Skeletal muscle satellite cell (primary cell): ENCODE results near the gene LRBA.

ENCODE experiments used
- H3K27me3 ChIP-seq: 2 replicates; pipeline ENCODE4 v1.7.0; 2013; ENCODE audit warnings: low read length; ENCODE audit not compliant: control insufficient read depth, insufficient read depth
- H3K36me3 ChIP-seq: 2 replicates; pipeline ENCODE4 v1.7.0; 2013; ENCODE audit warnings: mild to moderate bottlenecking, control low read depth, low read length; ENCODE audit not compliant: insufficient read depth
- H3K4me1 ChIP-seq: 2 replicates; pipeline ENCODE4 v1.7.0; 2013; ENCODE audit warnings: low read length; ENCODE audit not compliant: control insufficient read depth, insufficient read depth
- H3K4me2 ChIP-seq: 2 replicates; pipeline ENCODE4 v1.7.0; 2013; ENCODE audit warnings: mild to moderate bottlenecking, low read length
- H3K4me3 ChIP-seq: 2 replicates; pipeline ENCODE4 v1.7.0; 2013; ENCODE audit warnings: low read length
- H3K9ac ChIP-seq: 2 replicates; pipeline ENCODE4 v1.7.0; 2013; ENCODE audit warnings: mild to moderate bottlenecking, low read depth, low read length, moderate library complexity
- H3K9me3 ChIP-seq: replicated peaks from 2 replicates; pipeline ENCODE4 v1.7.0; 2013; ENCODE audit warnings: mild to moderate bottlenecking, control low read depth, low read length

The LRBA gene

DNA sequence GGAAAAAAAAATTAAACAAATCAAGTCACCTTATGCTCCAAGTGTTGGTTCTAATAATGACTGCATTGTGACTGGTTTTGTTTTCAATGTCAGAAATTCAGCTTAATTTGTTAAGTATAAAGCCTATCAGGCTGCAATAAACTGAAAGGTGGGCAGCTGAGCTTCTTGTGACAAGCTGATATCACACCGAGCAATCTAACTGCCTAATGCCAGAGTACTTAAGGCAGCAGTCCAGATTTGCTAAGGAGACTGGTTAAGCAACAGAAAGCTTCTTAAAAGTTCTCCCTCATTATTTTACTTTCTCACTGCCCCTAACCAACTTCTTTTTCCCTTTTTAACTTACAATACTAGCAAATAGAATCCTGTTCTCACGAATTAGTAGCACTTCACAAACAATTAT lies 232.2 kb downstream of the LRBA start:
- peak overlapping the region; percentile 25 for H3K4me2 ChIP-seq
- no peak overlapping the region for H3K4me3 ChIP-seq
- peaks cover 11% of the 10 kb centered on the region for H3K4me1 ChIP-seq
- no peak overlapping the region for H3K9ac ChIP-seq
- no peaks in the 10 kb centered on the region for H3K36me3 ChIP-seq
- H3K27me3 ChIP-seq = no peaks in the 10 kb centered on the region
- no peaks in the 10 kb centered on the region for H3K9me3 ChIP-seq

DNA sequence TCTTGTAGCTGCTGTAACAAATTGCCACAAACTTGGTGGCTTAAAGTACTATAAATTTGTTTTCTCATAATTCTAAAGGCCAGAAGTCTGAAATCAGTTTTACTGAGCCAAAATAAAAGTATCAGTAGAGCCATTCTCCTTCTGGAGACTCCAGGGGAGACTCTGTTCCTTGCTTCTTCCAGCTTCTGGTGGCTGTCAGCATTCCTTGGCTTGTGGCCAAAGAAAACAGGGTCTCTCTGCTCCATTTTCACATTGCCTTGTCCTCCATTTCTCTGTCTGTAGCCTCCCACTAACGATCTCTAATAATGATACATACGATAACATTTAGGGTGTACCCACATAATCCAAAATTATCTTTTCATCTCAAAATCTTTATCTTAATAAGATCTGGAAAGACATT lies 232.8 kb downstream of the LRBA start:
- H3K9me3 ChIP-seq = no peaks in the 10 kb centered on the region
- no peaks in the 10 kb centered on the region for H3K36me3 ChIP-seq
- no peak overlapping the region for H3K9ac ChIP-seq
- H3K4me3 ChIP-seq = no peak overlapping the region
- no peaks in the 10 kb centered on the region for H3K27me3 ChIP-seq
- H3K4me1 ChIP-seq = peaks cover 11% of the 10 kb centered on the region
- peak overlapping the region; percentile 25 for H3K4me2 ChIP-seq

DNA sequence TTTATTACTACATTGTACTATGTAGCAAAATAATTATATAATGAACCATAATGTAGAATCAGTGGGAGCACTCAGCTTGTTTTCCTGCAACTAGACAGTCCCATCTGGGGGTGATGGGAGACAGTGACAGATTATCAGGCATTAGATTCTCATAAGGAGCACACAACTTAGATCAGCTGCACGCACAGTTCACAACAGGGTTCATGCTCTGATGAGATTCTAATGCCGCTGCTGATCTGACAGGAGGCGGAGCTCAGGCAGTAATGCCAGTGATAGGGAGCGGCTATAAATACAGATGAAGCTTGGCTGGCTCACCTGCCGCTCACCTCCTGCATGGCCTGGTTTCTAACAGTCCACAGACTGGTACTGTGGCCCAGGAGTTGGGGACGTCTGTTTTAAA lies 233.9 kb downstream of the LRBA start:
- no peaks in the 10 kb centered on the region for H3K27me3 ChIP-seq
- H3K4me1 ChIP-seq = peaks cover 11% of the 10 kb centered on the region
- no peak overlapping the region for H3K4me2 ChIP-seq
- no peak overlapping the region for H3K4me3 ChIP-seq
- H3K9ac ChIP-seq = no peak overlapping the region
- H3K36me3 ChIP-seq = no peaks in the 10 kb centered on the region
- H3K9me3 ChIP-seq = no peaks in the 10 kb centered on the region

DNA sequence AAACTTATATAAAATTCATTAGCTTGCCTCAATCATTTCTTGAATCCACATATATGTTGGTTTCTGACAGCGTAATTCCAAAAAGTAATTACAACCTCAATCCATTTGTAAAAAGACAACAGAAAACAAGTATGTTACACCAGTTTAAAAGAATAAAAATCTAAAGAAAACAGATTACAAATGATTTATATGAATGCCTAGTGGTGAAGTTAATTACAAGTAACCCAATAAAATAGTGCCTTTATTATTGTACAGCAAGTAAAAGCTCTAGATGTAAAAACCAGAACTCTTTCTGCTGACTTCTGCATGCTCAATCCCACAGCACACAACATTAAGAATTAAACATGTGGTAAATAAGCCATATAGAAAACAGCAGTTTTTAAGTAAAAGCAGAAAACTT lies 235.4 kb downstream of the LRBA start:
- Histone ChIP-seq H3K4me1 (peaks cover 11% of the 10 kb centered on the region), H3K4me3 (no peak overlapping the region), H3K9ac (no peak overlapping the region), H3K9me3 (no peaks in the 10 kb centered on the region), H3K4me2 (no peak overlapping the region), H3K36me3 (no peaks in the 10 kb centered on the region), H3K27me3 (no peaks in the 10 kb centered on the region)

DNA sequence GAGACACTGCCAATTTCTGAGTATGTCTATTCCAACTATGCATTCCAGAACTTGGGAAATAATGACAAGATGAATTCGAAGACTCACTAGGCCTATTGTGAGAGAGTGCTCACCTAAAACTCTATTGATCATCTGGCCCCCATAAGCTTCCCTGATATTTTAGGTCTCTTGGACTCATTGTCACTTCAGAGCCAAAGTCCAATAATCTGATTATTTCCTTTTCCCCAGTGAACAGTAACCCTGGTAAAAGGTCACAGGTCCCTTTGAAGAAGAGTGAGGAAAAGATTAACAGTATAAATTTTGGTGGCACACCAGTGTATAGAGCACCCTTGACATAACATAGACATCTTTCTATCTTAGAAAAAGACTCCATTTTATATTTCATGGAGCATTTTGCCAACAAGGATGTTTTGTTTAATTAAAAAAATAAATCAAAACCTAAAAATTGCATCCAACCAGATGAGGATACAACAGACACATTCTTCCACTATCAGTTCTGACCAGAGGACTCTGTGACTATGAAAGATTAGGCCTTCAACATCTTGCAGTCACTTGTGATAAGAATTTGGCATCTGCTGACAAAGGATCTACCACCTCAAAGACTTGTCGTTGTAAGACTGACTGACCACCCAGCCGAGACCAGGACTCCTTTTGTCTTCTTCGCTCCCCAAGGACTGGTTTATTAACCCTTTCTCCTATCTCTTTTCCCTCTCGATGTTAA lies 241.2 kb downstream of the LRBA start:
- Histone ChIP-seq H3K9me3 (no peaks in the 10 kb centered on the region), H3K4me2 (no peak overlapping the region), H3K9ac (no peak overlapping the region), H3K4me3 (no peak overlapping the region), H3K27me3 (no peaks in the 10 kb centered on the region), H3K4me1 (peaks cover 12% of the 10 kb centered on the region), H3K36me3 (no peaks in the 10 kb centered on the region)

DNA sequence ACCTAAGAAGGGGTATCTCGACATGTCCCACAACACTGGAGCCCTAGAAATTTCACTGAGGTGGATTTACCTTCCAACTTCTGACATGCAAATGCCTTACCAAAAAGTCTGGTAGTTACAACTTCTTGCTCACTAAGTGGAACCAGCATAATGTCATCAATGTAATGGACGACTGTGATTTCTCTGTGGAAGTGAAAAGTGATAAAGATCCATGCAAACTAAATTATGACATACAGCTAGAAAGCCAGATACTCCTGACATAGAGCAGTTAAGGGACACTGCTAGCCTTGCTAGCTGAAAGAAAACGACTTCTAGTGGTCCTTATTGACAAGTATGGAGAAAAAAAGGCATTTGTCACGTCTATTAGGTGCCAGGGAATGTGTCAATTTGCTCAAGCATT lies 242.1 kb downstream of the LRBA start:
- Histone ChIP-seq H3K9ac (no peak overlapping the region), H3K4me3 (no peak overlapping the region), H3K4me1 (peaks cover 15% of the 10 kb centered on the region), H3K9me3 (no peaks in the 10 kb centered on the region), H3K36me3 (no peaks in the 10 kb centered on the region), H3K27me3 (no peaks in the 10 kb centered on the region), H3K4me2 (no peak overlapping the region)

DNA sequence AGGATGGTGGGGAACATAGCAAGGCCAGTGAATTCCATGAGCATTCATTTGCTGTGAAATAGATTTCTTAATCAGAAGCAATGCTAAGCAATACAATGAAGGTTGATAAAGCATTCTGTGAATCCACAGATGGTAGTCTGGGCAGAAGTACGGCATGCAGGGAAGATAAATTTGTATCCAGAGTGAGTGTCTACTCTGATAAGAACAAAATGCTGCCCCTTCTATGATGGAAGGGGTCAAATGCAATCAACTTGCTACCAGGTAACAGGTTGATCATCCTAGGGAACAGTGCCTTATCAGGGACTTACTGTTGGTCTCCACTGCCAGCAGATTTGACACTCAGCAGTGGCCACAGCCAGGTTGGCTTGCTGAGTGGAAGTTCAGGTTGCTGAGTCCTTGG lies 243.7 kb downstream of the LRBA start:
- Histone ChIP-seq H3K9me3 (no peaks in the 10 kb centered on the region), H3K4me3 (no peak overlapping the region)

DNA sequence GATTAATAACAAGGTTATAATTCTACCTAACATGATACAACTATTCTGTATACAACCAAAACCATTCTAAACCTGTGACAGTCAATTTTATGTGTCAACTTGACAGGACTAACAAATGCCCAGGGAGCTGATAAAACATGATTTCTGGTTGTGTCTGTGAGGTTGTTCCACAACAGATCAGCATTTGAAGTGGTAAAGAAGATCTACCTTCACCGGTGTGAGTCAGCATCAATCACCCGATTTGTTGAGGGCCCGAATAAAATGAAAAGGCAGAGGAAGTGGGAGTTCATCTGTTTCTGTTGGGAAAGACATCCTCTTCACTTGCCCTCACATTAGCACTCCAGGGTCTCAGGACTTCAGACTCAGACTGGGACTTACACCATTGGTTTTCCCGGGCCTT lies 245.2 kb downstream of the LRBA start:
- Histone ChIP-seq H3K4me3 (no peak overlapping the region), H3K9me3 (no peaks in the 10 kb centered on the region), H3K9ac (no peak overlapping the region), H3K27me3 (no peaks in the 10 kb centered on the region), H3K36me3 (no peaks in the 10 kb centered on the region), H3K4me2 (no peak overlapping the region), H3K4me1 (peaks cover 15% of the 10 kb centered on the region)

More for the DNA sequence above, 243.7 kb downstream of the LRBA start:
- H3K4me1 ChIP-seq = peaks cover 15% of the 10 kb centered on the region
- H3K9ac ChIP-seq = no peak overlapping the region
- no peaks in the 10 kb centered on the region for H3K36me3 ChIP-seq
- no peaks in the 10 kb centered on the region for H3K27me3 ChIP-seq
- no peak overlapping the region for H3K4me2 ChIP-seq

DNA sequence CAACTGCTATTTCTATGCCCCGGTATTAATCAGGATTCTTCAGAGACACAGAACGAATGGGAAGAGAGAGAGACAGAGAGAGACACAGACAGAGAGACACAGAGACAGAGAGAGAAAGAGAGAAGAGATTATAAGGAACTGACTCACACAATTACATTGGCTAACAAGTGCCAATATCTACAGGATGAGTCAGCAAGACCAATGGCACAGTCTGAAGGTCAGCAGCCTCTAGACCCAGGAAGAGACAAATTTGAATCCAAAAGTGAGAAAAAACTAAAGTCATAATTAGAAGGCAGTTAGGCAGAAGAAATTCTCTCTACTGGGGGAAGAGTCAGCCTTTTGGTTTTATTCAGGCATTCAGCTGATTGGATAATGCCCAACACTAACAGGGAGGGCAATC lies 245.8 kb downstream of the LRBA start:
- Histone ChIP-seq H3K9ac (no peak overlapping the region), H3K36me3 (no peaks in the 10 kb centered on the region), H3K4me1 (peaks cover 15% of the 10 kb centered on the region), H3K27me3 (no peaks in the 10 kb centered on the region), H3K4me2 (no peak overlapping the region), H3K4me3 (no peak overlapping the region), H3K9me3 (no peaks in the 10 kb centered on the region)

DNA sequence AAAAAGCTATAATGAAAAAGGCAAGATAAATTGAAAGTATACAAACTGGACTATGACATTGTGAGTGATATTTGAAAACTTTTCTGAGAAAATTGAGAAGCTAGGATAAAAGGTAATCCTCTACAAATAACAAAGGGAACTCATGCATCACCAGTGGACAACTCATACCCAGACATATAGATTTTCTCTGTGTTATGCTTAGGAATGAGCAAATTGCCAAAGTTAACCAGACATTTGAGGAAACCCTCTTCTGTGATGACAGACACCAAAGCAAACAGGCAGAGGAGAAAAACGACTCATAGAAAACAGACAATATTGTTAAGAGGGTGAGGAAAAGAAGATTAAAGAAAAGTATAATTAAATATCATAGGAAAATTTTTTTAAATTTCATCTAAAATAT lies 246.6 kb downstream of the LRBA start:
- no peaks in the 10 kb centered on the region for H3K27me3 ChIP-seq
- no peak overlapping the region for H3K4me3 ChIP-seq
- no peak overlapping the region for H3K9ac ChIP-seq
- no peak overlapping the region for H3K4me2 ChIP-seq
- H3K4me1 ChIP-seq = peaks cover 15% of the 10 kb centered on the region
- no peaks in the 10 kb centered on the region for H3K36me3 ChIP-seq
- H3K9me3 ChIP-seq = no peaks in the 10 kb centered on the region

DNA sequence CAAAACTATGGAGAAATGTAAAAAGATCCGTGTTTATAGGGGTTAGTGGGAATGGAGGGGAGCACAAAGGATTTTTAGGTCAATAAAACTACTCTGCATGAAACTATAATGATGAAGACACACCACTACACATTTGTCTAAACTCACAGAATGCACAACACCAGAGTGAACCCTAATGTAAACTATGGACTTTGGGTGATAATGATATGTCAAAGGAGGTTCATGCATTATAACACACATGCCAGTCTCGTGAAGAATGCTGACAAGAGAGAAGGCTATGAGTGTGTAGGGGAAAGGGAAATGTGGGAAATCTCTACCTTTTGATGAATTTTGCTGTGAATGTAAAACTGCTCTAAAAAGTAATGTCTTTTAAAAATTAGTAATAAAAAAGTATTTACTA lies 249.9 kb downstream of the LRBA start:
- peaks cover 15% of the 10 kb centered on the region for H3K4me1 ChIP-seq
- H3K4me2 ChIP-seq = no peak overlapping the region
- no peak overlapping the region for H3K9ac ChIP-seq
- no peaks in the 10 kb centered on the region for H3K27me3 ChIP-seq
- H3K4me3 ChIP-seq = no peak overlapping the region
- H3K9me3 ChIP-seq = no peaks in the 10 kb centered on the region
- no peaks in the 10 kb centered on the region for H3K36me3 ChIP-seq

DNA sequence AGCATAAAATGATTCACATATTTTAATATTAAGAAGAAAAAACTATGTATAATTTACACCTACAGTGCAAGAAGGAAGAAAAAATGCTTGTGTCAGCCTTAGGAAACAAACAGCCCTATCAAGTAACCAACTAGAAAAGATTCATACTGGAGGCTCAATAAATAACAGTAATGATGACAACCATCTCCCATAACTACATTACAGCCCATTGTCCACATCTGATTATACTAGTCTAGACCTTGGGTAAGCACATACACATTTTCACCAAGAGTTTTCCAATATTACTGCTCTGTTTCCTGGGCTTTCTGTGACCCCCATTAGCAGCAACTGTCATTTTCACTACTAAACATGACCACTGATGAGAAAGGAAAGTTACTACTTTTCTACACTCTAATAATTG lies 263.4 kb downstream of the LRBA start:
- no peaks in the 10 kb centered on the region for H3K36me3 ChIP-seq
- H3K4me2 ChIP-seq = no peak overlapping the region
- no peak overlapping the region for H3K4me3 ChIP-seq
- H3K9me3 ChIP-seq = no peaks in the 10 kb centered on the region
- H3K4me1 ChIP-seq = peaks cover 4% of the 10 kb centered on the region
- H3K9ac ChIP-seq = no peak overlapping the region
- H3K27me3 ChIP-seq = no peaks in the 10 kb centered on the region
